IMR-90 (cell line): ENCODE results near the gene TCF12. TPM values are rescaled to one million over a fixed set of nuclear protein-coding genes. Genes with fewer than 3 reads are reported as not detected.

Experiments used
- ATAC-seq: fragments of 200-7000 bp; cut with Tn5 transposase; 2 replicates; pipeline ENCODE4 v1.9.1; 2020; ENCODE audit warnings: low read depth, mild to moderate bottlenecking, moderate library complexity
- BruUV-seq: library from RNA; stranded (reverse); fragments of 400-500 nt; replicated peaks from 2 replicates; lab custom pipeline; 2021; lab: Mats Ljungman, UMichigan
- CTCF ChIA-PET: fragments of 300-600 bp; formaldehyde crosslinking; extraction: SDS; loops from one replicate; lab custom pipeline; 2021; ENCODE audit warnings: antibody characterized with exemption; lab: Yijun Ruan, JAX
- POLR2A ChIA-PET: fragments of 300-600 bp; sonication (Branson Sonifier 250); formaldehyde crosslinking; loops from one replicate; lab custom pipeline; 2022; ENCODE audit warnings: antibody characterized with exemption; ENCODE audit not compliant: unreplicated experiment; lab: Charles Lee
- DNase-seq: peaks from one replicate; pipeline ENCODE4 v3.0.0; 2013
- H2AFZ ChIP-seq: replicated peaks from 2 replicates; pipeline ENCODE3; 2013; ENCODE audit warnings: low read length, mild to moderate bottlenecking; ENCODE audit not compliant: poor library complexity
- H2AK5ac ChIP-seq: 2 replicates; pipeline ENCODE4 v1.6.1; 2013; ENCODE audit warnings: low read depth, low read length, inconsistent platforms
- H2AK9ac ChIP-seq: replicated peaks from 2 replicates; pipeline ENCODE3; 2013; ENCODE audit warnings: mild to moderate bottlenecking, low read depth, low read length, moderate library complexity; ENCODE audit not compliant: poor library complexity
- H2BK120ac ChIP-seq: 2 replicates; pipeline ENCODE4 v1.6.1; 2013; ENCODE audit warnings: low read depth, low read length, inconsistent platforms
- H2BK15ac ChIP-seq: 3 replicates; pipeline ENCODE4 v1.6.1; 2013; ENCODE audit warnings: low read depth, low read length, inconsistent platforms
- H2BK20ac ChIP-seq: 2 replicates; pipeline ENCODE4 v1.6.1; 2013; ENCODE audit warnings: low read depth, mild to moderate bottlenecking, inconsistent platforms, low read length, moderate library complexity
- H2BK5ac ChIP-seq: 2 replicates; pipeline ENCODE4 v1.6.1; 2013; ENCODE audit warnings: mild to moderate bottlenecking, low read depth, low read length, inconsistent platforms; ENCODE audit not compliant: poor library complexity, severe bottlenecking
- H3K14ac ChIP-seq: replicated peaks from 2 replicates; pipeline ENCODE4 v1.6.1; 2013; ENCODE audit warnings: low read depth, low read length, inconsistent platforms
- H3K18ac ChIP-seq: 2 replicates; pipeline ENCODE4 v1.6.1; 2013; ENCODE audit warnings: low read depth, low read length, control low read depth
- H3K23ac ChIP-seq: 2 replicates; pipeline ENCODE4 v1.6.1; 2013; ENCODE audit warnings: low read depth, low read length, inconsistent platforms
- H3K27ac ChIP-seq: 2 replicates; pipeline ENCODE4 v1.5.1; 2013; ENCODE audit warnings: mild to moderate bottlenecking, control low read depth, low read length; ENCODE audit not compliant: insufficient read depth
- H3K27me3 ChIP-seq: 2 replicates; pipeline ENCODE4 v1.6.1; 2013; ENCODE audit warnings: low read length; ENCODE audit not compliant: control insufficient read depth, insufficient read depth
- H3K36me3 ChIP-seq: 2 replicates; pipeline ENCODE4 v1.6.1; 2013; ENCODE audit warnings: low read length, mixed read lengths; ENCODE audit not compliant: control insufficient read depth, insufficient read depth
- H3K4ac ChIP-seq: 2 replicates; pipeline ENCODE4 v1.6.1; 2013; ENCODE audit warnings: low read depth, low read length, inconsistent platforms
- H3K4me1 ChIP-seq: 2 replicates; pipeline ENCODE4 v1.6.1; 2013; ENCODE audit warnings: low read length, mixed read lengths; ENCODE audit not compliant: control insufficient read depth, insufficient read depth
- H3K4me2 ChIP-seq: 2 replicates; pipeline ENCODE4 v1.6.1; 2013; ENCODE audit warnings: low read depth, mild to moderate bottlenecking, control low read depth, low read length, moderate library complexity
- H3K4me3 ChIP-seq: 2 replicates; pipeline ENCODE4 v1.5.1; 2013; ENCODE audit warnings: low read depth, mild to moderate bottlenecking, control low read depth, low read length, moderate library complexity; ENCODE audit not compliant: insufficient read depth
- H3K56ac ChIP-seq: 2 replicates; pipeline ENCODE4 v1.6.1; 2013; ENCODE audit warnings: low read length, inconsistent platforms; ENCODE audit not compliant: insufficient read depth; ENCODE audit errors: extremely low read depth
- H3K79me1 ChIP-seq, 2 experiments: 2 replicates each; pipeline ENCODE4 v1.6.1; 2013; ENCODE audit warnings: low read length in 2 of 2, inconsistent platforms in 1 of 2, low read depth in 1 of 2
- H3K9ac ChIP-seq: 2 replicates; pipeline ENCODE4 v1.6.1; 2013; ENCODE audit warnings: low read depth, low read length, control low read depth
- H3K9me1 ChIP-seq: 2 replicates; pipeline ENCODE4 v1.6.1; 2013; ENCODE audit warnings: low read length, inconsistent platforms; ENCODE audit not compliant: insufficient read depth
- H3K9me3 ChIP-seq: 2 replicates; pipeline ENCODE4 v1.6.1; 2013; ENCODE audit warnings: low read length; ENCODE audit not compliant: control insufficient read depth, insufficient read depth
- H4K20me1 ChIP-seq: 2 replicates; pipeline ENCODE4 v1.6.1; 2013; ENCODE audit warnings: low read length, inconsistent platforms; ENCODE audit not compliant: insufficient read depth
- H4K5ac ChIP-seq: 2 replicates; pipeline ENCODE4 v1.6.1; 2013; ENCODE audit warnings: mild to moderate bottlenecking, low read depth, low read length, control low read depth
- H4K8ac ChIP-seq, 2 experiments: 2 replicates each; pipeline ENCODE4 v1.6.1; 2013; ENCODE audit warnings: low read depth in 2 of 2, low read length in 2 of 2, control low read depth in 1 of 2, inconsistent platforms in 1 of 2
- H4K91ac ChIP-seq: 2 replicates; pipeline ENCODE4 v1.6.1; 2013; ENCODE audit warnings: low read depth, low read length, inconsistent platforms; ENCODE audit not compliant: insufficient read depth
- WGBS, 2 experiments: methylation state at CpG; one replicate each; pipeline versions ENCODE4 v1.1.5 to v1.1.7; 2013; ENCODE audit warnings: missing lambda C conversion rate in 2 of 2; ENCODE audit not compliant: insufficient read length in 1 of 2; ENCODE audit errors: extremely low coverage in 2 of 2; 5-methylcytosine and 5-hydroxymethylcytosine counted together
- dilution Hi-C: fragments of 300-500 bp; cut with HindIII; formaldehyde crosslinking; loops from one replicate; pipeline ENCODE4 v1.14.3; 2018; ENCODE audit warnings: low sequenced_read_pairs; ENCODE audit not compliant: unreplicated experiment
- in situ Hi-C: fragments of 300-500 bp; cut with MboI; formaldehyde crosslinking; loops from 3 replicates; pipeline ENCODE4 v1.14.3; 2019; ENCODE audit warnings: low sequenced_read_pairs, inconsistent platforms, mixed read lengths
- intact Hi-C: fragments of 100-400 bp; cut with micrococcal nuclease; formaldehyde crosslinking; loops from 2 replicates; pipeline ENCODE4 v1.10.0; 2022
- polyA plus RNA-seq, 3 experiments: library from polyadenylated mRNA; depleted of rRNA; stranded (reverse); fragments of >200 nt; gene quantifications; 2 replicates each; pipeline ENCODE4 v1.2.3, GENCODE V29; 2012; ENCODE audit warnings: low replicate concordance in 1 of 3
- total RNA-seq: library from RNA; depleted of rRNA; stranded (reverse); fragments of >200 nt; gene quantifications from 2 replicates; pipeline ENCODE4 v1.2.3, GENCODE V29; 2012
- TF ChIP-seq, protein P1 (sequence below): conservative IDR thresholded peaks from 2 replicates; pipeline ENCODE4 v1.5.1; 2012; ENCODE audit warnings: mild to moderate bottlenecking, low read depth, low read length, improper control_type of control experiment

The TCF12 gene
- total and polyA plus RNA-seq, 2 of the 4 experiments (the other 2 are of a cell fraction) = 79.4 to 160 TPM

DNA sequence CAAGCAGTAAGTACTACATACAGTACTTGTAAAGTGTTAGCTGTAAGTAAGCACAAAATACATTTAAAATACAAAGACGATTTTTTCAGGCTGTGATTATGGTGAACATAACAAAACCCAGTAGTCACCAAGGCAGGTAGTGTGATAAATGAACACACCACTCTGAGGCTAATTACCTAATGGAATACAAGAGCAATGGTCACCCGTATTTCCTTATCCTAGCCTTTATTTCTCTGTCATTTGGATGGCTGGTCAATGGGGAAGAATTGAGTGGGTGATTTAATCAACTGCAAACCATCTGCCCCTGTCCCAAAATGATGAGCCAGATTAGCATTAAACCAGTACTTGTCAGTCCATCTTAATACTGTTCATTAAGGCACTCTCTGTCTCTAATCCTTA is 368.7 kb downstream of the TCF12 start:
- H3K9me1 ChIP-seq = no peaks in the 10 kb centered on the region; the same call in 1 of the 2 replicates
- H3K14ac ChIP-seq = no peak overlapping the region
- WGBS, 2 experiments = no CpG with 5 or more reads among the region's 2 CpGs
- no peak overlapping the region for H4K91ac ChIP-seq
- H2BK20ac ChIP-seq = no peak overlapping the region
- DNase-seq = no peak
- ChIA-PET POLR2A (no interaction called here), CTCF (no interaction called here)
- no peak overlapping the region for H4K8ac ChIP-seq
- intact Hi-C loops (no loop called here), dilution Hi-C loops (no loop called here), in situ Hi-C loops (no loop called here)
- no peak overlapping the region for H2AK9ac ChIP-seq
- H3K4me2 ChIP-seq = no peak overlapping the region
- no peak overlapping the region for H4K5ac ChIP-seq
- peaks cover 0 to 12% of the 10 kb centered on the region in 2 experiments; a peak in 1 of 4 replicates for H3K79me1 ChIP-seq
- no peaks in the 10 kb centered on the region for H3K27me3 ChIP-seq
- no peak overlapping the region for H2BK5ac ChIP-seq
- H3K9me3 ChIP-seq = no peaks in the 10 kb centered on the region
- no peak overlapping the region for H3K4ac ChIP-seq
- H3K9ac ChIP-seq = no peak overlapping the region
- no peak overlapping the region for H3K27ac ChIP-seq
- TF ChIP-seq, protein P1, sequence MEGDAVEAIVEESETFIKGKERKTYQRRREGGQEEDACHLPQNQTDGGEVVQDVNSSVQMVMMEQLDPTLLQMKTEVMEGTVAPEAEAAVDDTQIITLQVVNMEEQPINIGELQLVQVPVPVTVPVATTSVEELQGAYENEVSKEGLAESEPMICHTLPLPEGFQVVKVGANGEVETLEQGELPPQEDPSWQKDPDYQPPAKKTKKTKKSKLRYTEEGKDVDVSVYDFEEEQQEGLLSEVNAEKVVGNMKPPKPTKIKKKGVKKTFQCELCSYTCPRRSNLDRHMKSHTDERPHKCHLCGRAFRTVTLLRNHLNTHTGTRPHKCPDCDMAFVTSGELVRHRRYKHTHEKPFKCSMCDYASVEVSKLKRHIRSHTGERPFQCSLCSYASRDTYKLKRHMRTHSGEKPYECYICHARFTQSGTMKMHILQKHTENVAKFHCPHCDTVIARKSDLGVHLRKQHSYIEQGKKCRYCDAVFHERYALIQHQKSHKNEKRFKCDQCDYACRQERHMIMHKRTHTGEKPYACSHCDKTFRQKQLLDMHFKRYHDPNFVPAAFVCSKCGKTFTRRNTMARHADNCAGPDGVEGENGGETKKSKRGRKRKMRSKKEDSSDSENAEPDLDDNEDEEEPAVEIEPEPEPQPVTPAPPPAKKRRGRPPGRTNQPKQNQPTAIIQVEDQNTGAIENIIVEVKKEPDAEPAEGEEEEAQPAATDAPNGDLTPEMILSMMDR = no peak
- H3K4me1 ChIP-seq = peaks cover 4% of the 10 kb centered on the region; the same call in 1 of the 2 replicates
- no peaks in the 10 kb centered on the region for H4K20me1 ChIP-seq
- H3K4me3 ChIP-seq = no peak overlapping the region
- no peak overlapping the region for H3K18ac ChIP-seq
- H2BK120ac ChIP-seq = no peak overlapping the region
- H2BK15ac ChIP-seq = no peak overlapping the region
- no peak overlapping the region for H2AFZ ChIP-seq
- no peak overlapping the region for H3K56ac ChIP-seq
- ATAC-seq = no peak
- H3K36me3 ChIP-seq = peaks cover 33% of the 10 kb centered on the region
- H2AK5ac ChIP-seq = no peak overlapping the region
- no TSS peak for BruUV-seq
- H3K23ac ChIP-seq = no peak overlapping the region
